K562 (cell line): Measurements from ENCODE around the gene KLHL41. TPM values are rescaled to one million over a fixed set of nuclear protein-coding genes. Genes with fewer than 3 reads are reported as not detected.

Experiments used
- CSDE1 ChIP-seq, 2 experiments: fragments of 450-650 bp; IDR thresholded peaks; 2 replicates each; pipeline ENCODE4 v1.6.1; 2016; ENCODE audit warnings: mild to moderate bottlenecking in 1 of 2
- ERF ChIP-seq: fragments of 450-650 bp; formaldehyde crosslinking; IDR thresholded peaks from 2 replicates; pipeline ENCODE4 v1.4.0; 2020; ENCODE audit warnings: mild to moderate bottlenecking, mixed read lengths
- EZH2 ChIP-seq: IDR thresholded peaks from 2 replicates; pipeline ENCODE4 v1.6.1; 2012; ENCODE audit warnings: low read depth, mild to moderate bottlenecking, inconsistent platforms, low read length, borderline replicate concordance
- GTF2F1 ChIP-seq: IDR thresholded peaks from 2 replicates; pipeline ENCODE4 v1.6.1; 2011; ENCODE audit warnings: low read depth, low read length, improper control_type of control experiment
- NR4A1 ChIP-seq, 2 experiments: fragments of 250-450 bp in 1 of 2; fragments of 450-650 bp in 1 of 2; sonication (Bioruptor Pico) in 1 of 2; IDR thresholded peaks; 2 replicates each; pipeline versions ENCODE4 v1.4.0 to v1.6.1; 2016 to 2020; ENCODE audit warnings: mild to moderate bottlenecking in 2 of 2, missing compliant biosample characterization in 1 of 2, missing genetic modification characterization in 1 of 2, moderate library complexity in 1 of 2
- POLR2AphosphoS5 ChIP-seq: IDR thresholded peaks from 2 replicates; pipeline ENCODE4 v1.6.1; 2011; ENCODE audit warnings: mild to moderate bottlenecking, low read depth, low read length, moderate library complexity; ENCODE audit not compliant: control insufficient read depth, insufficient read depth
- RNF2 ChIP-seq: sonication (generic); IDR thresholded peaks from 2 replicates; pipeline ENCODE4 v1.6.1; 2016
- RUNX1 ChIP-seq: sonication (generic); IDR thresholded peaks from 2 replicates; pipeline ENCODE4 v1.6.1; 2016; ENCODE audit warnings: antibody characterized with exemption, low read depth
- SNIP1 ChIP-seq: fragments of 450-650 bp; IDR thresholded peaks from 2 replicates; pipeline ENCODE4 v1.7.1; 2017; ENCODE audit warnings: low read depth, mild to moderate bottlenecking
- TAF9B ChIP-seq: fragments of 450-650 bp; IDR thresholded peaks from 2 replicates; pipeline ENCODE4 v1.6.1; 2018; ENCODE audit warnings: mild to moderate bottlenecking; ENCODE audit not compliant: partially characterized antibody
- TGIF2 ChIP-seq: sonication (generic); formaldehyde crosslinking; IDR thresholded peaks from 2 replicates; pipeline ENCODE4 v1.8.1; 2022; ENCODE audit warnings: mild to moderate bottlenecking, missing genetic modification reagents, moderate library complexity
- TSC22D4 ChIP-seq: fragments of 450-650 bp; IDR thresholded peaks from 2 replicates; pipeline ENCODE4 v1.6.1; 2016; ENCODE audit warnings: missing genetic modification characterization, missing biosample characterization, control low read depth
- ZEB2 ChIP-seq: fragments of 450-650 bp; IDR thresholded peaks from 2 replicates; pipeline ENCODE4 v1.6.1; 2016
- ZFP1 ChIP-seq: fragments of 450-650 bp; formaldehyde crosslinking; IDR thresholded peaks from 2 replicates; pipeline ENCODE4 v1.4.0; 2020; ENCODE audit warnings: mild to moderate bottlenecking, mixed read lengths
- ZFP30 ChIP-seq: fragments of 250-450 bp; sonication (Bioruptor Pico); IDR thresholded peaks from 2 replicates; pipeline ENCODE4 v1.8.0; 2022; ENCODE audit warnings: moderate library complexity, mild to moderate bottlenecking, inconsistent platforms, borderline replicate concordance
- ZNF175 ChIP-seq: fragments of 200-800 bp; sonication (Bioruptor generic); IDR thresholded peaks from 2 replicates; pipeline ENCODE4 v1.6.1; 2016; ENCODE audit warnings: low read depth, mild to moderate bottlenecking, missing genetic modification characterization, missing compliant biosample characterization
- ZNF224 ChIP-seq: sonication (generic); formaldehyde crosslinking; IDR thresholded peaks from 2 replicates; pipeline ENCODE4 v1.8.0; 2022; ENCODE audit warnings: mild to moderate bottlenecking, missing genetic modification reagents
- ZNF696 ChIP-seq: fragments of 250-450 bp; sonication (Bioruptor Pico); conservative IDR thresholded peaks from 2 replicates; pipeline ENCODE4 v1.4.0; 2020; ENCODE audit warnings: mild to moderate bottlenecking, moderate library complexity
- polyA plus RNA-seq, 8 experiments: library from polyadenylated mRNA; depleted of rRNA in 4 of 8; stranded (reverse) in 5 of 8; unstranded in 3 of 8; fragments of >200 nt; fragmentation: Nextera tagmentation in 2 of 8; fragmentation: Illumina TruSeq in 1 of 8; extraction: Ambion mirVana in 2 of 8; extraction: Trizol in 1 of 8; gene quantifications; 2 replicates each; pipeline versions ENCODE4 v1.2.1 to v1.2.3, GENCODE V29; 2011 to 2014; ENCODE audit warnings: inconsistent platforms in 1 of 8, missing spikeins in 1 of 8
- total RNA-seq, 7 experiments: library from RNA; depleted of rRNA in 6 of 7; stranded (reverse); fragments of >200 nt in 6 of 7; fragmentation: Illumina TruSeq in 2 of 7; extraction: Trizol in 2 of 7; gene quantifications; 2 replicates each; pipeline versions ENCODE4 v1.2.1 to v1.2.3, GENCODE V29; 2011 to 2021; ENCODE audit warnings: low replicate concordance in 1 of 7
- TF ChIP-seq, protein P1 (sequence below): fragments of 450-650 bp; formaldehyde crosslinking; IDR thresholded peaks from 2 replicates; pipeline ENCODE4 v1.4.0; 2020; ENCODE audit warnings: mild to moderate bottlenecking, moderate library complexity
- TF ChIP-seq, protein P2 (sequence below): fragments of 450-650 bp; IDR thresholded peaks from 2 replicates; pipeline ENCODE4 v1.6.1; 2016
- TF ChIP-seq, protein P3 (sequence below): fragments of 200-400 bp; formaldehyde crosslinking; IDR thresholded peaks from 2 replicates; pipeline ENCODE4 v1.6.1; 2017; ENCODE audit warnings: mild to moderate bottlenecking, low read depth, low read length, moderate library complexity
- TF ChIP-seq, protein P4 (sequence below): fragments of 450-650 bp; formaldehyde crosslinking; conservative IDR thresholded peaks from 2 replicates; pipeline ENCODE4 v1.4.0; 2022; ENCODE audit warnings: mild to moderate bottlenecking, missing genetic modification characterization

Gene KLHL41
- total and polyA plus RNA-seq, 9 of the 15 experiments (the other 6 are each of a cell fraction or from before 2014, with no cell fraction given) = 0.05 to 1.5 (median 0.09) TPM

DNA sequence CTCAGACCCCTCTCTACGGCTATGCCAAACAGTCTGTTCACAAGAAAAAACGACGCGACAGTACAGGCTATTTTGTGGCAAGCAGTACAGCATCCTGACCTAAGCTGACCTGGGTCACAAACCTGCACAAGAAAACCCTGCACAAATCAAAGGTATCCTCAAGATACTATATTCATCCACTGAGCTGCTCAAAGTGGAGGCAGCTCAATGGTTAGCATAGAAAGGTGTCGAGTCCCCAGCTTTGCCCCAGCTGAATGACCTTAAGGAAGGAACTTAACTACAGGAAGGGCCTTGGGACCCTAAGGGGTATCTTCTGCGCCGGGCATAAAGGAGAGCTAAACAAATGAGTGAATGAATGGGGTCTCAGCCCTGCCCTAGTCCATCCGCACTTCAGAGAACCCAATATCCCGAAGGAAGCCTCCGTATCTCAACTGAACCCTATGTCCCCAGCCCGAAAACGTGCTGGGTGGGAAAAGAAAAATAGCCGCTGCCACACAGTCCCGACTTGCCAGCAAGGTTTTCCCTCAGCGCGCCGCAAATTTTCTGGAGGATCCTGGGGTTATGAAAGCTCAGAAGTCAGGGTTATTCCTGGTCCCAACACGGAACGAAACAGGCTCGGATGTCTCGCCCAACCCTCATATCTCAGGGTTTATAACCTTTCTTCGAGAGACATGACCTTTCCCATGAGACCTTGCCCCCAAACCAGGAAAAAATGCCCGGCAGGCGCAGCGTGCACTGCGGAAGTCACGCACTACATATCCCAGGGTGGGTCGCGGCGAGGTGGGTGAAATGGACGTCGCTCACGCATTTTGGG is 63.9 kb downstream of the KLHL41 start, which contains the start of gene FASTKD1 (continued):
- TF ChIP-seq, protein P1, sequence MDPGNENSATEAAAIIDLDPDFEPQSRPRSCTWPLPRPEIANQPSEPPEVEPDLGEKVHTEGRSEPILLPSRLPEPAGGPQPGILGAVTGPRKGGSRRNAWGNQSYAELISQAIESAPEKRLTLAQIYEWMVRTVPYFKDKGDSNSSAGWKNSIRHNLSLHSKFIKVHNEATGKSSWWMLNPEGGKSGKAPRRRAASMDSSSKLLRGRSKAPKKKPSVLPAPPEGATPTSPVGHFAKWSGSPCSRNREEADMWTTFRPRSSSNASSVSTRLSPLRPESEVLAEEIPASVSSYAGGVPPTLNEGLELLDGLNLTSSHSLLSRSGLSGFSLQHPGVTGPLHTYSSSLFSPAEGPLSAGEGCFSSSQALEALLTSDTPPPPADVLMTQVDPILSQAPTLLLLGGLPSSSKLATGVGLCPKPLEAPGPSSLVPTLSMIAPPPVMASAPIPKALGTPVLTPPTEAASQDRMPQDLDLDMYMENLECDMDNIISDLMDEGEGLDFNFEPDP (CRISPR knock-in tag) = no peak
- peak; percentile 79 for TF ChIP-seq POLR2AphosphoS5
- TF ChIP-seq RUNX1 = no peak
- TF ChIP-seq ERF = no peak
- no peak; the same call in 1 of the 2 replicates for TF ChIP-seq GTF2F1
- TF ChIP-seq ZEB2 = peak; percentile 27; the same call in 1 of the 2 replicates
- TF ChIP-seq, protein P2, sequence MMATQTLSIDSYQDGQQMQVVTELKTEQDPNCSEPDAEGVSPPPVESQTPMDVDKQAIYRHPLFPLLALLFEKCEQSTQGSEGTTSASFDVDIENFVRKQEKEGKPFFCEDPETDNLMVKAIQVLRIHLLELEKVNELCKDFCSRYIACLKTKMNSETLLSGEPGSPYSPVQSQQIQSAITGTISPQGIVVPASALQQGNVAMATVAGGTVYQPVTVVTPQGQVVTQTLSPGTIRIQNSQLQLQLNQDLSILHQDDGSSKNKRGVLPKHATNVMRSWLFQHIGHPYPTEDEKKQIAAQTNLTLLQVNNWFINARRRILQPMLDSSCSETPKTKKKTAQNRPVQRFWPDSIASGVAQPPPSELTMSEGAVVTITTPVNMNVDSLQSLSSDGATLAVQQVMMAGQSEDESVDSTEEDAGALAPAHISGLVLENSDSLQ = peak; percentile 88
- peak; percentile 53 for TF ChIP-seq TAF9B
- TF ChIP-seq ZFP1 (CRISPR knock-in tag) = no peak
- TF ChIP-seq ZFP30 (CRISPR knock-in tag) = no peak
- no peak for TF ChIP-seq TSC22D4
- TF ChIP-seq, protein P3, sequence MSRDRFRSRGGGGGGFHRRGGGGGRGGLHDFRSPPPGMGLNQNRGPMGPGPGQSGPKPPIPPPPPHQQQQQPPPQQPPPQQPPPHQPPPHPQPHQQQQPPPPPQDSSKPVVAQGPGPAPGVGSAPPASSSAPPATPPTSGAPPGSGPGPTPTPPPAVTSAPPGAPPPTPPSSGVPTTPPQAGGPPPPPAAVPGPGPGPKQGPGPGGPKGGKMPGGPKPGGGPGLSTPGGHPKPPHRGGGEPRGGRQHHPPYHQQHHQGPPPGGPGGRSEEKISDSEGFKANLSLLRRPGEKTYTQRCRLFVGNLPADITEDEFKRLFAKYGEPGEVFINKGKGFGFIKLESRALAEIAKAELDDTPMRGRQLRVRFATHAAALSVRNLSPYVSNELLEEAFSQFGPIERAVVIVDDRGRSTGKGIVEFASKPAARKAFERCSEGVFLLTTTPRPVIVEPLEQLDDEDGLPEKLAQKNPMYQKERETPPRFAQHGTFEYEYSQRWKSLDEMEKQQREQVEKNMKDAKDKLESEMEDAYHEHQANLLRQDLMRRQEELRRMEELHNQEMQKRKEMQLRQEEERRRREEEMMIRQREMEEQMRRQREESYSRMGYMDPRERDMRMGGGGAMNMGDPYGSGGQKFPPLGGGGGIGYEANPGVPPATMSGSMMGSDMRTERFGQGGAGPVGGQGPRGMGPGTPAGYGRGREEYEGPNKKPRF = no peak
- TF ChIP-seq NR4A1 (CRISPR knock-in tag; IDR thresholded peaks at IDR 0.05) = no peak
- TF ChIP-seq NR4A1 (tag; IDR thresholded peaks at IDR 0.05) = 0 out of 2 replicates have a peak, but pooled peaks have one; percentile 31
- no peak for TF ChIP-seq EZH2
- no peak for TF ChIP-seq ZNF224 (CRISPR knock-in tag)
- TF ChIP-seq ZNF696 (CRISPR knock-in tag) = no peak
- no peak for TF ChIP-seq SNIP1
- no peak; the same call in 1 of the 2 replicates for TF ChIP-seq TGIF2 (CRISPR knock-in tag)
- TF ChIP-seq RNF2 = peak; percentile 8
- TF ChIP-seq, protein P4, sequence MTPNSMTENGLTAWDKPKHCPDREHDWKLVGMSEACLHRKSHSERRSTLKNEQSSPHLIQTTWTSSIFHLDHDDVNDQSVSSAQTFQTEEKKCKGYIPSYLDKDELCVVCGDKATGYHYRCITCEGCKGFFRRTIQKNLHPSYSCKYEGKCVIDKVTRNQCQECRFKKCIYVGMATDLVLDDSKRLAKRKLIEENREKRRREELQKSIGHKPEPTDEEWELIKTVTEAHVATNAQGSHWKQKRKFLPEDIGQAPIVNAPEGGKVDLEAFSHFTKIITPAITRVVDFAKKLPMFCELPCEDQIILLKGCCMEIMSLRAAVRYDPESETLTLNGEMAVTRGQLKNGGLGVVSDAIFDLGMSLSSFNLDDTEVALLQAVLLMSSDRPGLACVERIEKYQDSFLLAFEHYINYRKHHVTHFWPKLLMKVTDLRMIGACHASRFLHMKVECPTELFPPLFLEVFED (CRISPR knock-in tag) = no peak
- no peak for TF ChIP-seq CSDE1 (IDR thresholded peaks at IDR 0.05)
- TF ChIP-seq ZNF175 (CRISPR knock-in tag) = peak; percentile 85
